Mesenchymal stem cell (in vitro differentiated cells and primary cell): ENCODE data around the gene MAP2K5.

Source experiments
- DNase-seq: peaks from one replicate; pipeline ENCODE4 v3.0.0-alpha.2; 2013
- H2AFZ ChIP-seq: one replicate; pipeline ENCODE4 v1.6.1; 2013; ENCODE audit warnings: low read depth, mild to moderate bottlenecking, control low read depth, inconsistent platforms, low read length, moderate library complexity
- H2AK5ac ChIP-seq: 2 replicates; pipeline ENCODE4 v1.6.1; 2013; ENCODE audit warnings: low read length, moderate library complexity, mild to moderate bottlenecking, inconsistent platforms; ENCODE audit not compliant: severe bottlenecking
- H2BK120ac ChIP-seq: one replicate; pipeline ENCODE4 v1.6.1; 2013; ENCODE audit warnings: low read depth, mild to moderate bottlenecking, inconsistent platforms, low read length, moderate library complexity
- H2BK12ac ChIP-seq, 2 experiments: one replicate each; pipeline ENCODE4 v1.6.1; 2013; ENCODE audit warnings: inconsistent platforms in 2 of 2, low read length in 2 of 2, mild to moderate bottlenecking in 2 of 2, moderate library complexity in 2 of 2, control low read depth in 1 of 2
- H2BK15ac ChIP-seq: one replicate; pipeline ENCODE4 v1.6.1; 2013; ENCODE audit warnings: mild to moderate bottlenecking, low read depth, inconsistent platforms; ENCODE audit not compliant: poor library complexity, severe bottlenecking
- H2BK5ac ChIP-seq: 2 replicates; pipeline ENCODE4 v1.6.1; 2013; ENCODE audit warnings: low read depth, mild to moderate bottlenecking, low read length, control low read depth, inconsistent platforms; ENCODE audit not compliant: poor library complexity, severe bottlenecking
- H3K14ac ChIP-seq, 2 experiments: one replicate each; pipeline ENCODE4 v1.6.1; 2013; ENCODE audit warnings: inconsistent platforms in 2 of 2, low read length in 2 of 2, control low read depth in 1 of 2, mild to moderate bottlenecking in 1 of 2, moderate library complexity in 1 of 2
- H3K18ac ChIP-seq, 2 experiments: one replicate each; pipeline ENCODE4 v1.6.1; 2013; ENCODE audit warnings: inconsistent platforms in 2 of 2, low read length in 2 of 2, control low read depth in 1 of 2, low read depth in 1 of 2, mild to moderate bottlenecking in 1 of 2
- H3K23ac ChIP-seq, 2 experiments: one replicate each; pipeline ENCODE4 v1.6.1; 2013; ENCODE audit warnings: inconsistent platforms in 2 of 2, low read length in 2 of 2, mild to moderate bottlenecking in 2 of 2, moderate library complexity in 2 of 2, control low read depth in 1 of 2
- H3K27ac ChIP-seq: 2 replicates; pipeline ENCODE4 v1.5.1; 2013; ENCODE audit warnings: mild to moderate bottlenecking, moderate library complexity, low read length, control low read depth, inconsistent platforms; ENCODE audit not compliant: poor library complexity, severe bottlenecking
- H3K27me3 ChIP-seq, 2 experiments: 2 replicates each; pipeline versions ENCODE4 v1.6.1 to v1.7.0; 2013; ENCODE audit warnings: low read length in 2 of 2, mild to moderate bottlenecking in 2 of 2, moderate library complexity in 2 of 2, control low read depth in 1 of 2, inconsistent platforms in 1 of 2; ENCODE audit not compliant: control insufficient read depth in 1 of 2, insufficient read depth in 1 of 2
- H3K36me3 ChIP-seq, 2 experiments: 2 replicates each; pipeline versions ENCODE4 v1.6.1 to v1.7.0; 2013; ENCODE audit warnings: low read length in 2 of 2, control low read depth in 1 of 2, inconsistent platforms in 1 of 2, low read depth in 1 of 2, mild to moderate bottlenecking in 1 of 2; ENCODE audit not compliant: insufficient read depth in 2 of 2, control insufficient read depth in 1 of 2
- H3K4ac ChIP-seq, 2 experiments: one replicate each; pipeline ENCODE4 v1.6.1; 2013; ENCODE audit warnings: inconsistent platforms in 2 of 2, low read length in 2 of 2, mild to moderate bottlenecking in 2 of 2, moderate library complexity in 2 of 2, control low read depth in 1 of 2, low read depth in 1 of 2
- H3K4me1 ChIP-seq: 2 replicates; pipeline ENCODE4 v1.6.1; 2013; ENCODE audit warnings: low read depth, low read length, control low read depth; ENCODE audit not compliant: control insufficient read depth, insufficient read depth
- H3K4me2 ChIP-seq: 2 replicates; pipeline ENCODE4 v1.6.1; 2013; ENCODE audit warnings: low read length, mild to moderate bottlenecking, inconsistent platforms; ENCODE audit not compliant: poor library complexity, severe bottlenecking
- H3K4me3 ChIP-seq, 2 experiments: 2 replicates each; pipeline versions ENCODE4 v1.5.1 to v1.7.0; 2013; ENCODE audit warnings: low read length in 2 of 2, mild to moderate bottlenecking in 2 of 2, control low read depth in 1 of 2, low read depth in 1 of 2; ENCODE audit not compliant: insufficient read depth in 1 of 2
- H3K79me1 ChIP-seq: replicated peaks from 2 replicates; pipeline ENCODE4 v1.6.1; 2013; ENCODE audit warnings: mild to moderate bottlenecking, control low read depth, low read length, inconsistent platforms; ENCODE audit not compliant: poor library complexity, severe bottlenecking
- H3K9ac ChIP-seq: 2 replicates; pipeline ENCODE4 v1.7.0; 2013; ENCODE audit warnings: mild to moderate bottlenecking, low read length, moderate library complexity
- H3K9me3 ChIP-seq: 2 replicates; pipeline ENCODE4 v1.7.0; 2013; ENCODE audit warnings: mild to moderate bottlenecking, low read length; ENCODE audit not compliant: control insufficient read depth
- H4K8ac ChIP-seq: one replicate; pipeline ENCODE4 v1.6.1; 2013; ENCODE audit warnings: inconsistent platforms, mild to moderate bottlenecking, low read length, moderate library complexity
- H4K91ac ChIP-seq: one replicate; pipeline ENCODE4 v1.6.1; 2013; ENCODE audit warnings: mild to moderate bottlenecking, low read length, inconsistent platforms
- WGBS: methylation state at CpG from one replicate; pipeline ENCODE4 v1.1.7; 2013; ENCODE audit warnings: mixed read lengths; 5-methylcytosine and 5-hydroxymethylcytosine counted together

MAP2K5 gene

DNA sequence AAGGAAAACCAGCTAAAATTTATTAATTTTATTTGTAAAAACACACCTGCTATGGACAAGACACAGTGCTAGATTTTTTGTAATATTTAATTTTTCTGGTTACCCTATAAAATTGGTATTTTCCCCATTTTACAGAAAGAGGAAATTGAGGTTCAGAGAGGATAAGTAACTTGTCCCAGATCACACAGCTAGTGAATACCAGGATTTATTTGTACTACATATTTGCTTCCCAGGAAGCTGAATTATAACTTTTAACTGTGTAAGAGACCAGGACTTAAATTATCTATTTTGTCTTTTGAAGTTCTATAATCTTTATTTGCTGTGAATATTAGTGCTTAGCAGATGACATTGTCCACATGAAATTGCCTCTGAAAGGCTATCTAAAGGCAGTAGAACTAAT, 49.7 kb downstream of the MAP2K5 start:
- no peaks in the 10 kb centered on the region for H3K9me3 ChIP-seq
- no peak overlapping the region for H3K27ac ChIP-seq
- H2BK12ac ChIP-seq: no peak overlapping the region
- H2AK5ac ChIP-seq: no peak overlapping the region
- peaks cover 11 to 70% of the 10 kb centered on the region in 2 experiments for H3K36me3 ChIP-seq
- H3K4ac ChIP-seq: no peak overlapping the region
- no peak overlapping the region for H3K4me3 ChIP-seq
- no peak overlapping the region for H2BK15ac ChIP-seq
- H3K9ac ChIP-seq: no peak overlapping the region
- no peaks in the 10 kb centered on the region for H3K79me1 ChIP-seq
- no peak overlapping the region for H2BK5ac ChIP-seq
- no peaks in the 10 kb centered on the region for H3K27me3 ChIP-seq
- H3K14ac ChIP-seq: no peak overlapping the region
- no peak overlapping the region for H3K4me2 ChIP-seq
- no peak overlapping the region for H4K91ac ChIP-seq
- DNase-seq: no peak
- no peak overlapping the region for H2BK120ac ChIP-seq
- no peak overlapping the region for H2AFZ ChIP-seq
- no peak overlapping the region for H4K8ac ChIP-seq
- H3K4me1 ChIP-seq: no peaks in the 10 kb centered on the region
- no peak overlapping the region for H3K23ac ChIP-seq
- no peak overlapping the region for H3K18ac ChIP-seq

DNA sequence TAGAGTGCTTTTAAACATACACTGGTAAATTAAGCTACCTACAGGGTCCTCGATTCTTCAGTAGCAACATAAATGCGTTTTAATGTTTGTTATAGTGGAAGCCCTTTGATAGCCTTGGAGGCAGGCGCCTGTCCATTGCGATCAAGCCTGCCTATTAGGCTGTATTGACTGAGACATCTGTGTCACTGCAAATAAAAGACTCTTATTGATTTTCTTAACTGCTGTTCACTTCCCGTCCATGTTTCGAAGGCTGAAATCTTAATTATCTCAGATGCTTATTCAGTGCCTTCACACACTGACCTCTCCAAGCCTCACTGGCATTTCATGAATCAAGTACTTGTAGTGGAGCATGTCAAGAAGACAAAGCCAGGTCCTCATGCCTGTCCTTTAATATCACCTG, 51.1 kb downstream of the MAP2K5 start:
- Histone ChIP-seq H3K9ac (no peak overlapping the region), H2BK12ac (no peak overlapping the region)
- 96% methylated on average over 6 of the region's 6 CpGs for WGBS

DNA sequence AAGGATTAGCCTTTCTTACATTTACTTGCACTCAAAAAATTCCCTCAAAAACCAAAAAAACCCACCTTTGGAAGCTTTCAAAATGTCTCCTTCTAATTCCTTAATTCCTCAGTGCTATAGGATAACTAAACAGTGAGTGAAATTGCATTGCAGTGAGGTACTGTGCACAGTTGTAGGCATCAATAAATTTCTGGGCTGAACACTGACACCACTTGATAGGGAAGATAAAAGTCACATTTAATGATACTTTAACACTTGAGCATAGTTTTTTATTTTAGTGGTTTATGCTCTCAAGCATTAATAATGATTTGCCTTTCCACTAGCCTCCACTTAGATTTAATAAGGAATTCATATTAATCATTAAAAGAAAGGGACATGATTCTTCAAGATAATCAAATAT, 52.3 kb downstream of the MAP2K5 start:
- Histone ChIP-seq H3K18ac (no peak overlapping the region), H3K4me2 (no peak overlapping the region), H2AFZ (no peak overlapping the region), H3K27me3 (no peaks in the 10 kb centered on the region), H2BK15ac (no peak overlapping the region), H3K4ac (no peak overlapping the region), H3K27ac (no peak overlapping the region), H2BK12ac (no peak overlapping the region), H2AK5ac (no peak overlapping the region), H3K14ac (no peak overlapping the region), H3K9ac (no peak overlapping the region), H3K4me3 (no peak overlapping the region), H2BK5ac (no peak overlapping the region), H3K4me1 (no peaks in the 10 kb centered on the region), H2BK120ac (no peak overlapping the region), H4K8ac (no peak overlapping the region), H3K36me3 (peaks cover 0 to 65% of the 10 kb centered on the region in 2 experiments), H3K9me3 (no peaks in the 10 kb centered on the region), H3K23ac (no peak overlapping the region), H3K79me1 (no peaks in the 10 kb centered on the region), H4K91ac (no peak overlapping the region)
- DNase-seq: no peak

More for the DNA sequence above, 51.1 kb downstream of the MAP2K5 start:
- peaks cover 2 to 66% of the 10 kb centered on the region in 2 experiments for H3K36me3 ChIP-seq
- H3K79me1 ChIP-seq: no peaks in the 10 kb centered on the region
- DNase-seq: no peak
- H3K27me3 ChIP-seq: no peaks in the 10 kb centered on the region
- no peak overlapping the region for H3K14ac ChIP-seq
- no peaks in the 10 kb centered on the region for H3K9me3 ChIP-seq
- H2AK5ac ChIP-seq: no peak overlapping the region
- H3K4me2 ChIP-seq: no peak overlapping the region
- H3K4me3 ChIP-seq: no peak overlapping the region
- no peak overlapping the region for H2BK5ac ChIP-seq
- H3K4me1 ChIP-seq: no peaks in the 10 kb centered on the region
- no peak overlapping the region for H2BK120ac ChIP-seq
- H3K4ac ChIP-seq: no peak overlapping the region
- no peak overlapping the region for H3K23ac ChIP-seq
- H3K27ac ChIP-seq: no peak overlapping the region
- H2BK15ac ChIP-seq: no peak overlapping the region
- H4K91ac ChIP-seq: no peak overlapping the region
- H3K18ac ChIP-seq: no peak overlapping the region
- H4K8ac ChIP-seq: no peak overlapping the region
- H2AFZ ChIP-seq: no peak overlapping the region

DNA sequence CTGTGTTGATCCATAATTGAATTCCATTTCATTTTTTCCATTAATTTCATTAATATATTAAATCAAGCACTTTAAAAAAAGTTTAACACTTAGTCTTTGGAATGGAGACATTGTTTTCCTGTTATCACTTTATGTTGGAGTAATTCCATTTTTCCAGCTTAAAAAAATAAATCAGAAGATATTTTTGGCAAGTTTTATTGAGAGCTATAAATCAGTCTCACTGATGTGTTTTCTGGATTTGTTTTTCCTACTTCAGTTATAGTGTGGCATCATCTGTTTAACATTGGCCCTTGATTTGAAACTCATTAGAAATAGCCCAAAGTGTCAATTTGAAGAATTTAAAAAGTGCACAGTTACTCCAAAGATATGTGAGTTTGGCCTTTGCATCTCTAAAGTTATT, 53.1 kb downstream of the MAP2K5 start:
- H3K9ac ChIP-seq: no peak overlapping the region
- no peaks in the 10 kb centered on the region for H3K27me3 ChIP-seq
- peaks cover 0 to 66% of the 10 kb centered on the region in 2 experiments for H3K36me3 ChIP-seq
- H3K9me3 ChIP-seq: no peaks in the 10 kb centered on the region
- H2AK5ac ChIP-seq: no peak overlapping the region
- H3K4me2 ChIP-seq: no peak overlapping the region
- no peak for DNase-seq
- no peak overlapping the region for H4K91ac ChIP-seq
- H3K14ac ChIP-seq: no peak overlapping the region
- no peak overlapping the region for H2BK120ac ChIP-seq
- no peak overlapping the region for H2BK5ac ChIP-seq
- no peak overlapping the region for H3K4ac ChIP-seq
- H2BK15ac ChIP-seq: no peak overlapping the region
- H3K18ac ChIP-seq: no peak overlapping the region
- no peak overlapping the region for H4K8ac ChIP-seq
- H3K27ac ChIP-seq: no peak overlapping the region
- no peaks in the 10 kb centered on the region for H3K4me1 ChIP-seq
- H3K23ac ChIP-seq: no peak overlapping the region
- no peak overlapping the region for H2AFZ ChIP-seq
- H3K79me1 ChIP-seq: no peaks in the 10 kb centered on the region
- H2BK12ac ChIP-seq: no peak overlapping the region
- no peak overlapping the region for H3K4me3 ChIP-seq
